HPDE6-E6E7 (cell line): Measurements from ENCODE around the gene COIL.

ENCODE experiments used
- DNase-seq: peaks from one replicate; pipeline ENCODE4 v3.0.0; 2011; ENCODE audit warnings: missing footprints; ENCODE audit errors: extremely low spot score

The COIL gene

DNA sequence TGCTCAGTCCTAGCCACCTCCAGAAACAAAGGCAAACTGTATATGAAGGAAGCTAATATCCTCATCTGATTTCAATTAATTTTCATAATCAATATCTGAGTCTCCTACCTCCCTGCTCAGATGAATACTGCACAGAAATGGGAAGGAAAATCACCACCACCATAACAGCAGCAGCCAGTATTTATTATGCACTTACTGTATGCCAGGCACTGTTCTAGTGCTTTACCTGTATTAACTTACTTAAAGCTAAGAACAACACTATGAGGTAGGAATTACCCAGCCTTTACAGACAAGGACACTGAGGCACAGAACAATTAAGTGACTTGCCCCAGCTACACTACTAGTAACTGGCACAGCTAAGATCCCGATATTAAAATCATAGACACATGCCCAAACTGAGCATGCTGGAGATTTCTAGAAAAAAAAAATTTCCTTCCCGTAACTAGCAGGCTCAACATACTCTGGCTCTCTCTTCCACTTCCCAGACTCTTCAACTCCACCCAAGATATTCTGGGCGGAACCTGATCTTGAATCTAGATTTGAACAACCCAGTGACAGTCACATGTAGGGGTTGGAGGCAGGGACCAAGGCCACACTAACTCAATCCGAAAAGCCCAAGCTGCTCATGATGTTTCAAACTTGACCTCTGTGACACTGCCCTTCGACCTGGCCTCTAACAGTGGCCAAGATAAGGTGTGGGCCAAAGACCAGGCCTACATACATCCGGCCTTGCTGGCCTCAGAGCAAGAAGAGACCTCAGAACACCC, 50.9 kb downstream of the COIL start:
- DNase-seq: no peak

DNA sequence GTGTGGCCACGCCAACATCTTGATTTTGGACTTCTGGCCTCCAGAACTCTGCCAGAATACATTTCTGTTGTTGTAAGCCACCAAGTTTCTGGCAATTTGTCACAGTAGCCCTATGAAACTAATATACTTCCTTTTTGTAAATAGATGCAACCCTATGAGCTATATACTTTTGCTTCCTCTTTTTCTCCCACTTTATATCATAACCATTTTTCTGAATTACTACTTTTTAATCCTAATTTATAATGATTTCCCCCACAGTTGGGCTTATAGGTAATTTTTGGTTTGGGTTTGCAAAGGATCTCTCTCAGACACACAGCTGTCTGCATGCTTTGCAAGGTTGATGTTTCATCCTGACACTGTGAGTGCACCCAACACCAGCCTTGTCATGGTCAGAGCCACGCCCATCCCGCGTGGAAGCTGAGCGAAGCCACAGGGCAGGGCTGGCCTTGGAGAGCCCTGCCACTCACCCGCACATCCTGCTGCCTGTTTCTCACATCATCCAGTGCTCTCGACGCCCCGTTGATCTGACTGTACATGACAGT, 52.8 kb downstream of the COIL start:
- DNase-seq: no peak

DNA sequence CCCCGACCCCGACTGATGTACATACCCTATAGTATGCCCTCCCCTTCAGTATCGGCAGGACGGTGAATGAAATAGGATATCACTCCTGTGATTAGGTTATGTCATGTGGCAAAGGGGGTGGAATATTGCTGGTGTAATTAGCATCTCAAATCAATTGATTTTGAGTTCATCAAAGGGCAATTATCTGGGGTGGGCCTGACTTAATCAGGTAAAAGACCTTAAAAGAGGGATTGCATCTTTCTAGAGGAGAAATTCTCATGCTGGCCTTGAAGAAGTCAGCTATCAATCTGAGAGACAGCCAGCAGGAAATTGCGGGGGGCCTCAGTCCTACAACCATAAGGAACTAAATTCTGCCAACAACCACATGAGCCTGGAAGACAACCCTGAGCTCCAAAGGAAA, 57.3 kb downstream of the COIL start:
- DNase-seq: no peak

DNA sequence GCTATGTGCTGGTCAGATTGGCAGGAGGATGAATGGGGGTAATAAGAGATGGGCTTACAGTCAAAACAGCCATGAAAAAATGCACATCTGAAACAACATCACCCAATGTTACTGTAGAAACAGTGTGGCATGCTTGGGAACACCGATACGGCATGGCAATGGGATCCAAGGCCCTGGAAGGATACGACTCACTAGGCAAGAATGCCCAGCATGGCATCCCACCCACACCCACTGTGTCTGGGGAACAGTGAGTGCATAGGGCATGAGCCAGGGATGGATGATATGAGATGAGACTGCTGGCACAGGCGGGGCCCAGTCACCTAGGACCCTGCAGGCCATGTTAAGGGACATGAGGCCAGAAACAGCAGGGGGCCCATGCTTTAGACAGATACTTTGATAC, 58.5 kb downstream of the COIL start:
- DNase-seq: no peak

DNA sequence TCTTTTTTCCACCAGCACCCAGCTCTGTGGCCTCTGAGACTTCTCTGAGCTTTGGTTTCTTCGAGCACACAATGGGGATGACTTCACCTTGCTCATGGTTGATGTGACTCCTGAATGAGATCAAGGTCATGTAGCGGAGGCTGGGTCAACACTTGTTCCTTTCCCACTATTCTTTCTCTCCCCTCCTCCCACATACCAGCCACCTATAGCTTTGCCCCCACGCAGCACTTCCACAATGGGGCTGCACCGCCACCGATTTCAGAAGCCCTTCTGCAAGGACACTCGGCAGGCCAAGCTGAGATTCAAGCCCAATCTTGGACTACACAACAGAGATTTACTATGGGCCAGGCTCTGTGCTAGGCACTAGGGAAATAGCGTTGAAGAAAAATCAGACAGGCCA, 61.4 kb downstream of the COIL start:
- DNase-seq: no peak

DNA sequence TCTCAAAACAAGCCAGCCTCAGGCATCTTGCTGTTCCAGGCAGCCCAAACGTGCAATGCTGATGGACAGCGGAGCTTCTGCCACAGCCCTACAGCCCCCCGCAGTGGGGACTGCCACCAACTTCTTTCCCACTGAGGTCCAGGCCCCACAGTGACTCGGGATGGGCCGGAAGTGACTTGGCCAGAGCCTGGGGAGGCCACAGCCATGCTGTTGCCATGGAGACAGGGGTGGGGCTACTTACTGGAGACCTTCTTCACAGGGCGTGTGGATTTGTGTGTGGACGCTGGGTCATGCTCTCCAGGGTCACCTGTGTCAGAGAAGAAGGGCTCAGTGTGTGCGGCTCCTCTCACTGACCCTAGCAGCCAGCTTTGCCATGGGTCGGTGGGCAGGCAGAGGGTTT, 62.0 kb downstream of the COIL start:
- DNase-seq: no peak

DNA sequence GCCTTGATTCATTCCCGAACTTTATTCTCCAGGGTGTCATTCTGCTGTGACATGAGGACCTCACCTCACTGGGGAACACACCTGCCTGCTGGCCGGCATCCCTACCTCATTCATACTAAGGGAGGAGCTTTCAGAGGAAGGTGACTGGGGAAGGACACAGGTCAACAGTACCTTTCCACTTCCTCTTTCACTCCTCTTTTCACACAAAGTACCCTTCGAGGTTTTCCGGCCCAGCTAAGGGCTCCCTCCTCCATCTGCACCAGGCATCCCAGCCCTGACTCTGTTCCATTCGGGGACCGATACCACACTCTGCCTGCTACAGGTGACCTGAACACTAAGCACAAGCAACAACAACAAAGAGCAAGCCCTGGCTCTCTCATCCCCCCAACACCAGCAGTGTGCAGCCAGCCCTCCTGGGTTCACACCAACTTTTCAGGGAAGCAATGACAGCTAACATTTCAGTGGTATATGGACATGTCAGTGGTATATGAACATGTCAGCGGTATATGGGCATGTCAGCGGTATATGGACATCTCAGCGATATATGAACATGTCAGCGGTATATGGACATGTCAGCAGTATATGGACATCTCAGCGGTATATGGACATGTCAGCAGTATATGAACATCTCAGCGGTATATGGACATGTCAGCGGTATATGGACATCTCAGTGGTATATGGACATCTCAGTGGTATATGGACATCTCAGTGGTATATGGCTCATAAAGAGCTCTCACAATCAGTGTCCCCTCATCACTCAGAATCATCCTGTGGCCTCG, 63.0 kb downstream of the COIL start:
- DNase-seq: no peak

DNA sequence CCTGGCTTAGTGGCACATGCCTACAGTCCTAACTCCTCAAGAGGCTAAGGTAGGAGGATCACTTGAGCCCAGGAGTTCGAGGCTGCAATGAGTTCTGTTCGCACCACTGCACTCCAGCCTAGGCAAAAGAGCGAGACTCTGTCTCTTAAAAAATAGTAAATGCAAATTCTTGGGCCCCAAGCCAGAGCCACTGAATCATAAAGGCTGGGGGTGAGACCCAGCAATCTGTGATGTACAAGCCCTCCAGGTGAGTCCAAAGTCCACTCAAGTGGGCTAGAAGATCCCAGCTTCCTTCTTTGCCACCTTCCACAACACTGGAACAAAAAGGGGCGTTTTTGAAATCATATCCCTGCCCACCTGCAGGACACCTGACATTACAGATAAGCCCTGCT, 63.9 kb downstream of the COIL start:
- no peak for DNase-seq

DNA sequence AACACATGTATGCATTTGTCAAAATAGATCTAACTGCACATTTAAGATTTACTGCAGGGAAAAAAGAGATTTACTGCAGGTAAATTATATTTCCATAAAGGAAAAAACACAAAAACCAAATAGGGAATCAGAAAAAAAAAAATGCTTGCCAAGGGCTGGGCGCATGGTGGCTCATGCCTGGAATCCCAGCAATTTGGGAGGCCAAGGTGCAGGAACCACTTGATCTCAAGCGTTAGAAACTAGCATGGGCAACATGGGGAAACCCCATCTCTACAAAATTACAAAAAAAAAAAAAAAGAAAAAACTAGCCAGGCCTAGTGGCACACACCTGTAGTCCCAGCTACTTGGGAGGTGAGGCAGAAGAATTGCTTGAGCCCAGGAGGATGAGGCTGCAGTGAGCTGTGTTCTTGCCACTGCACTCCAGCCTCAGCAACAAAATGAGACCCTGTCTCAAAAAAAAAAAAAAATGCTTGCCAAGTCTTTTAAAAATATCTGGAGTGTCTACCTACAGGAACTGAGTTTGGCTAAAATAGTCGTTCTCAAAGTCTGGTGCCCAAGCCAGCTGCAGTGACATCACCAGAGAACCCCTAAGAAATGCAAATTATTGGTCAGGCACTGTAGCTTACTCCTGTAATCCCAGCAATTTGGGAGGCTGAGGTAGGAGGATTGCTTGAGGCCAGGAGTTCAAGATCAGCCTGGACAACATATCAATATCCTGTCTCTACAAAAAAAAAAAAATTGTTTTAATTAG, 64.5 kb downstream of the COIL start:
- DNase-seq: no peak

DNA sequence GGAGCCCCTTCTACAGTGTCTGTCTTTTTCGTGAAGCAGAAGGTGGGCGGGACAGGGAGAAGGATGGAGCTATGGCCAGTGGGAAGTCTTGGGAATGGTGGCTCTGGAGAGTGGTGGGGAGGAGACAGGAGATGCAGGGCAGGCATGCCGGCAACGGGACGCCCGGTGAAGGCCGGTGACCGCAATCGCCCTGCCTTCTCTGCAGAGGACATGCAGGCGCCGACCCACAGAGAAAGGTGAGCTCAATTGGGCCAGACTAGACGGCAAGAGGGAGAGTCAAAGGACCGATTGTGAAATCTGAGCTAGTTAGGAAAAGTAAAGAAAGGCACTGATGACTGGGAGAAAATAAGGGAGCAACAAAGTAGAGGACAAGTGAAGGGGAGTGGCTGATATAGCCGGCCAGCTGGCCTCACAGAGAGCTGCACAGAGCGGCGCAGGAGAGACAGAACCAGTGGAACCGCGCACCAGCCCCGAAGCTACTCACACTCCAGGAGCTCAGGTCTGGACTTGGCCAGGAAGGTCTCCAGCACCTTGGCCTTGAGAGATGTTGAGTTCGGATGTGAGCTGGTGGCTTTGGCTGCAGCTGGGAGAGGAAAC, 65.9 kb downstream of the COIL start:
- no peak for DNase-seq

DNA sequence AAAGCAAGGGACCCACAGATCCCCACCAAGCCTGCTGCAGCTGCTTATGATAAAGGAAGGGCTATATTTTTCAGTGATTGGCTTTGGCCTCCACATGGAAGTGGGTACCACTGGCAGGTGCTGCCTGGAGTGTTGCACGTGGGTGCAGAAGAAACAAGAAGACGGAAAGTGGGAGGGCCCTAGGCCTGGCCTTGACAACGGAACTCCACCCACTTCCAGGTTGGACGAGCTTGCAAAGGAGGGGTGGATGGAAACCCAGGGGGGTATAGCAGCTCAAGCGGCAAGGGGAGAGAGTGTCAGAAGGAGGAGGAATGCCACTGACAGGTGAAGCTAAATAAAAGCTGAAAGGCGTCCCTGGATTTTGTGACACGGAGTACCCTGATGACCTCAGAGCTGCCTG, 67.3 kb downstream of the COIL start:
- no peak for DNase-seq

DNA sequence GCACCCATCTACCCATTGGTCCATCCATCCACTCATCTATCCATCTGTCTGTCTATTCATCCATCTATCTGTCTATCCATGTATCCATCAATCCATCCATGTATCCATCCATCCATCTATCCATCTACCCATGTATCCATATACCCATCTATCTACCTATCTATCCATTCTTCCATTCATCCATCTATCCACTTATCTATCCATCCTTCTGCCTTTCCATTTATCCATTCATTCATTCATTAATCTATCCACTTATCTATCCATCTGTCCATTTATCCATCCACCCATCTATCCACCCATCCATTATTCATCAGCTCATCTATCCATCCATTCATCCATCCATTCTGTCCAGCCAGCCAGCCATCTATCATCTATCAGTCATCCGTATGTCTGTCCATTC, 68.5 kb downstream of the COIL start:
- no peak for DNase-seq

DNA sequence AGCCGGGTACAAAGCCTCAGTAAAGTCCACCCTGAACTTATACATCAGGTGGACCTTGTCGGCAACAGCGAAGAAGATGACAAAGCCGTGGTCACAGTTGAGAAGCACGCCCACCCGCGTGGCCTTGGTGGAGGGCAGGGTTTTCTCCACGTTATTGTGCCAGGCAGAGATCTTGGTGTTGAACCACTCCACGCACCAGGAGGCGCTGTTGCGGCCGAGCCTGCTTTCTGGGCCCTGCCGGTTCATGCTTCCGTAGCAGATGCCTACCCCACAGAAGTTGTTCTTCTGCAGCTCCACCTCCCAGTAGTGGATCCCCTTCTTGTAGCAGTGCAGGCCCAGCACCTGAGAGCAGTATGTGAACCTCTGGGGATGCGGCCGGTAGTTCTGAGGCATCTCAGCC, 69.1 kb downstream of the COIL start:
- no peak for DNase-seq

DNA sequence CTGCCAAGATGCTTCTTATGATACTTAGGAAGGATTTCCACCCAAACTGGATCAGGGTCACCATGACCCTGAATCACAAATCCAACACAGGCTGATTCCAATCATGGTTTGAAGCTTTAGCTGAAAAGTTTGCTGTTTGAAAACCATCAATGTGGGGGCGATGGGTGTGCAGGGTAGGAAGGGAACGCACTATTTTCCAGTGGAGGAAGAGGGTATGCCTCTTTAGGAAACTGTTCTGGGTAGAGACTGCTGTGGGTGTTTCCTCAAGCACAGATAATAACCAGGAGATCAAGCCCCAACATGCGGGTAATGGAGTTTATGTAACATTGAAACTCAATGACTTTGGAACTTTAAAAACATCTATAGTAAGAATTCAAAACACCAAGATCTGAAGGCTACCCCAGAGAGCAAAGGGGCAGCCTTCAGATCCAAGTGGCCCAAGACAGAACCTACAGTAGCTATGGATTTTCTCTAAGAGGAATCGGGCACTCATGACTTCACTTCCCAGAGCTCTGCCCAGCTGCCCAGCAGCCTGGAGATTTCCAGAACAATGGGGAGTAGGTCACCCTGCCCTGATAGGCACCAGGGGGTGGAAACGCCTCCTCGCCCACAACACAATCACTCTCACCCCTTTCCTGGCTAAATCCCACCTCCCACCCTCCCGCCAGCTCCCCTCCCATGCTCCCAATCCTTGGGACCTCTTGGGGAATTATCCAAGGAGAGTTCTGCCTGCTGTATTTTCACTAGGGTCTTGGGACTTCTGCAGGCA, 69.8 kb downstream of the COIL start:
- no peak for DNase-seq

DNA sequence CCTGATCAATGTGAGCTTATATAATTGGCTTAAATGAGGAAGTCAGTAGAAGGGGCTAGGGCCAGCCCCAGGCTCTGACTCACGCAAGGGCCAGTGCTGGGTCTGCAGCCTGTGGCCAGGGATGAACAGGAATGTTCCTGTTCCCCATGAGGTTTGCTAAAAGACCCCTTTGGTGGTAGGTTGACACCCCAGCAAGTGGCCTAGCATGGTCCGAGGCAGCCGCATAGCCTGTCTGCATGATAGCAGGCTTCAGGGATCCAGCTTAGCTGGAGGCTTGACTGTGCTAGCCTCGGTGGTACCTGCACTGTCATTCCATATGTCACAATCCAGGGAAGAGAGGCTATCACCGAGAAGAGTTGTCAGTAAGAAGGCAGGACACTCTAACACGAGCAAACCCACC, 70.5 kb downstream of the COIL start:
- no peak for DNase-seq
